22Rv1 (cell line): ENCODE results near the gene AATK.

Source experiments
- CTCF ChIP-seq: fragments of 450-650 bp; IDR thresholded peaks from 2 replicates; pipeline ENCODE4 v1.5.1; 2017; ENCODE audit warnings: mild to moderate bottlenecking
- ZFX ChIP-seq: fragments of 450-650 bp; IDR thresholded peaks from 2 replicates; pipeline ENCODE4 v1.6.1; 2017; ENCODE audit warnings: antibody characterized with exemption, borderline replicate concordance

- TF ChIP-seq CTCF (no peak), ZFX (no peak)
Measured at GRCh38 chr17:81128338-81128737, 37.7 kb downstream of the AATK start.
